ENCODE data around the gene MAP3K2.

MAP3K2 gene

DNA sequence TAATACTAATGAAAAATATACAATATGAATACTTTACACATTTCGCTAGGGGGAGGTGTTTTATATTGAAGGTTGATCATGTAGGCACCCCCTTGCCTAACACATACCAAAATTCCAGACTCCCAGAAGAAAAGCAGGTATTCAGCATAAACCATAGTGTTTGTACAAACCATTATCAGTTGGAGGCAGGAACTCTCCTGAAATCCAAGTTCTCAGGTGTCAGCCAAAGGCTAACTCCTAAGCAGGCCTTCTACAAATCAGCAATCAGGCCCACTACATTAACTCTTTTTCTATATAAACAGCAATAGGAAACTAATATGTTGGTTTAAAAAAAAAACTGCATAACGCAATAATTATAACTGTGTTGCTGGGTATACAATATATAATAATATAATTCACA is 44.5 kb downstream of the MAP3K2 start:
- no peak for DNase-seq

DNA sequence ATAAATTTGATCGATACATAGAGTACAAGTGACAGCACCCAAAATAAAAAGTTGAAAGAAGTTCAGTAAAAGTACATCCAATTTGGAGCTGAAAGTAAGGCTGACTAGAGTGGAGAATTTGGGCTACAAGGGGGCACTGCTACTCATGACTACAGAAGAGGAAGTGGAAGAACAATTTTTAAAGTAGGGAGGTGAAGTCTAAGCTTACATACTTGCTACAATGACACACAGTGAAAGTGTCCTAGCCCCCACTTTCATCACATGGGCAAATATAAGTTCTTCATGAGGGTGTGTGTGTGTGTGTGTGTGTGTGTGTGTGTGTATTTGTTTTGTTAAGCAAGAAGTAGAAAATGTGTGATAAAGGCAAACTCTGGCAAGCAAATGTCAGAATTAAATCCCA is 45.7 kb downstream of the MAP3K2 start:
- DNase-seq: no peak

DNA sequence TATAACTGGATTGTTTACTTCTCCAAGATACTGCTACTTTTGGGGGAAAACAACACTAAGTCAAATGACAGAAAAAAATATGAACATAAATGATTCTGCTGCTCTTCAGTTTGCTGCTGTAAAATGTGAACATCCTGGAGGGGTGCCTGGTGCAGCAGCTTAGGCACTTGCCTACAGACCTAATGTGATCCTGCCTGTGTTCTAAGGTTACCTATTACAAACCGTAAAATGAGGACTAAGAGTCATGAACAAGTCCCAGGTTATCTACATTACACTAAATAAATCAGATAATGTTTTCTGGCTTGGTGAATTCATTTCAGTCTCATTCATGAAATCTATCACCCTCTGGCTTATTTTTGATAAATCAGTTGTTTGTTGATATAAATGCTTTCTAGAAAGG is 55.4 kb downstream of the MAP3K2 start:
- no peak for DNase-seq

- no peak for DNase-seq
These were observed 57.0 kb downstream of the MAP3K2 start for GRCh38 chr2:127330753-127331152.

- no peak for DNase-seq
These were observed 61.4 kb downstream of the MAP3K2 start for GRCh38 chr2:127326289-127326945.

- DNase-seq: no peak
These were observed 63.1 kb downstream of the MAP3K2 start for GRCh38 chr2:127324635-127325034.

DNA sequence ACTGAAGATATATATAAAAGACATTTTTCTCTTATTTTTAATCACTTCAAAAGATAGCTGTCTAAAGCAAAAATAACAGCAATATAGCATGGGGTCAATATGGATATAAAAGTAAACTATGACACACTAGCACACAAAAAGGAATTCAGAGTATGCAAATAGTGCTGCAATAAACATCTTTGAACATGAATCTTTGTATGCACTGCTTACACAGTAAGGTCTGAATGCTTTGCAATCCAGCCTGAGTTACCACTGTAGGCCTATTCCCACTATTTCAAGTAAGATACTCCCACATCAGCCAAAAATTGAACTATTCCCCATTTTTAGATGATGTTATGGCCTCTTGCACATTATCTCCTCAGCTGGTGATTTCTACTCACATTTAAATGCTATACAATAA is 66.5 kb downstream of the MAP3K2 start:
- no peak for DNase-seq

GRCh38 chr2:127320586-127321275 is 67.0 kb downstream of the MAP3K2 start:
- no peak for DNase-seq

- no peak for DNase-seq
These were observed 67.7 kb downstream of the MAP3K2 start for GRCh38 chr2:127320067-127320466.

DNA sequence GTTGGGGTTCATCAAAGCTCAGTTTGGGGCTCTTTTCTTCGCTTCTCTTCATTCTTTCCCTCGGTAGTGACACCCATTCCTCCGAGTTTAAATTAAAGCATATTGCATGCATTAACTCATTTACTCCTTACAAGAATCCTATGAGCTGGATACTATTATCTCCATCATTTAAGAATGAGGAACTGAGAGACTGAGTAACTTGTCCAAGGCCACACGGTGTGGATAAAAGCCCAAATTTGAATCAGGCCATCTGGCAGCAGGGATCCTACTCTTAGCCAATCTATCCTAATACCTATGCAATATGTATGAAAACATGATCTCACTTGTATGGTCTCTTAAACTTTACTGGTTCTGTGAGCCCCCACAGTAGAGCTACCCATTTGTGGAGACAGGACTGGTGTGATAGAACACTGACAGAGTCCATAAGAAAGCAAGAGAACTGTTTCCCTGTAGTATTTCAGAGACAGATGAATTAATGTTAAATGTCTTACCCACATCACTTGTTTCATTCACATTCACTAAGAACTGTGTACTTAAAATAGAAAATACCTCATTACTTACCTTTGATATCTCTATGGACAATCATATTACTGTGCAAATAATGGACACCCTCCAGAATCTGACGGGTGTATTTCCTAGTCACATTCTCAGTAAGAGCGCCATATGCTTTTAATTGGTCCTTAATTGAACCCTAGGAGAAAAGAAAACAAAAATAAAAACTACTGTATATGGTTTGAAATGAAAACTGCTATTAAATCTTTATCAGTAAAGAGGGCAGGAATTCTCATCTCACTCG is 73.4 kb downstream of the MAP3K2 start:
- DNase-seq: no peak

- no peak for DNase-seq
These were observed 74.4 kb downstream of the MAP3K2 start for GRCh38 chr2:127313406-127313805.

GRCh38 chr2:127310980-127311379 is 76.8 kb downstream of the MAP3K2 start:
- no peak for DNase-seq

GRCh38 chr2:127309468-127309867 is 78.3 kb downstream of the MAP3K2 start:
- DNase-seq: no peak

GRCh38 chr2:127308586-127309138 is 79.1 kb downstream of the MAP3K2 start:
- no peak for DNase-seq

- DNase-seq: no peak
These were observed 81.7 kb downstream of the MAP3K2 start for GRCh38 chr2:127305990-127306585.

DNA sequence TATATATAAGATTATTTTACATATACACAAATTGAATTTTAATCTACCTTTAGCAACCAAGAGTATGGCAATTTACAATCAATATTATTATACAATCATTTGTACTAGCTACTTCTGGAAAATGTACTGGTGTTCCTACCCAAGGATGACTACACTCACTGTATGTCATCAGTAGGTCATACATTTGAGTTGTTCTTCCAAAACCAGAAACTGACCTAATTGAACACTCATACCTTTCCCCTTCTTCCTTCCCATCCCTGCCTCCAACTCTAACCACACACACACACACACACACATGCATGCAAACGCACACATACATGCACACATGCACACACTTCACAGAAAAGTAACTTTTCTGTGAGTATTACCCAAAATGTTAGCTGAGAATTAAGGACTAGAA is 85.6 kb downstream of the MAP3K2 start:
- no peak for DNase-seq

DNA sequence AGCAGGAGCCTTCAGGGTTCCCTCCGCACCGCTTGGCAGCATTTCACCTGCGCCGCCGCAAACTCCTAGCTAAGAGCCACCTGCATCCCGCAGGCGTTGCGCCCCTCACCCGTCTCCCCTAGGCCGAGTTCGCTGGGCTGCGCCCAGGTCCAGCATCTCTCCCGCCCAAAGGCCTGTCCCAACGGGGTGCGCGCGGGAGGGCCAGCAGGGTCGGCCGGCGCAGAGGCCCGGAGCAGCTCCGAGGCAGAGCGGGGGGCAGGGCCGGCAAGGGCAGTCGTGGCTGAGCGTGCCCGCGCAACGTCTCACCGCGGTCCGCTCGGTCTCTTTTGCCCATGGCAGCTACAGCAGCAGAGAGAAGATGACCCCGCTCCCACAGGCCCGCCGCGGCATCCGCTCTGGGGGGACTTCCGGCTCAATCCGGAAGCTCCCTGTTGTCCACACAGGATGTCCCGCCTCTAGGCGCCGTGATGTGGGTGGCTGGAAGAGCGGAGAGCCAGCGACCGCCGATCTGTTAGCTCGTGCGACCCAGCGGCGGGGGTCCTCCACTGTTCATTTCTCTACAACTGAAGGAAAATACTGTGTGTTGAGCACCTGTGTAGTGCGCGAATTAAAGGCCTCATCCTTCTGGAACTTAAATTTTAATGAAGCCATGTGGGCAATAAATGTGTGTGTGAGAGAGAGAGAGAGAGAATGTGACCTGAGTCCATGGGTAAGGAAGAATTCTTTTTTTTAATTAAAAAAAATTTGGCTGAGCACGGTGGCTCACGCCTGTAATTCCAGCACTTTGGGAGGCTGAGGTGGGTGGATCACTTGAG is 93.8 kb downstream of the MAP3K2 start, which contains the start of gene ERCC3:
ERCC3 (minus strand) TSS at position 397 of the 815 bp plus-strand sequence; CDS start at position 334, 63 bp downstream.
- peak; percentile 73 for DNase-seq

- peak; percentile 9 for DNase-seq
These were observed 94.4 kb downstream of the MAP3K2 start for GRCh38 chr2:127293386-127293747.

GRCh38 chr2:127288274-127288673 is 99.5 kb downstream of the MAP3K2 start:
- no peak for DNase-seq

GRCh38 chr2:127283275-127283674 is 104.5 kb downstream of the MAP3K2 start:
- no peak for DNase-seq

DNA sequence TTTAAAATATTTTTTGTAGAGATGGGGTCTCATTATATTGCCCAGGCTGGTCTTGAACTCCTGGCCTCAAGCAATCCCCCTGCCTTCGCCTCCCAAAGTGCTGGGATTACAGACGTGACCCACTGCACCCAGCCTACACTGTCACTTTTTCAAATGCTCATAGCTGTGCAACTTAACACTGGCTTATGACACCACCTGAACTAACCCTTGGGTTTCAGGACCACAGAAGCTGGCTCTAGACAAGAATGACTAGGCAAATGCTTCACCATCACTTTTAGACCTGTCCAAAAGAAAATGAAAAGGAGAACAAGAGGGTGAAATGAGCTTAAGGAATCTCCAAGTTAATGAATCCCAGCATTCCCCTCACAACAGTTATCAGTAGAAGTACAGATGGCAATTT is 107.1 kb downstream of the MAP3K2 start:
- no peak for DNase-seq

DNA sequence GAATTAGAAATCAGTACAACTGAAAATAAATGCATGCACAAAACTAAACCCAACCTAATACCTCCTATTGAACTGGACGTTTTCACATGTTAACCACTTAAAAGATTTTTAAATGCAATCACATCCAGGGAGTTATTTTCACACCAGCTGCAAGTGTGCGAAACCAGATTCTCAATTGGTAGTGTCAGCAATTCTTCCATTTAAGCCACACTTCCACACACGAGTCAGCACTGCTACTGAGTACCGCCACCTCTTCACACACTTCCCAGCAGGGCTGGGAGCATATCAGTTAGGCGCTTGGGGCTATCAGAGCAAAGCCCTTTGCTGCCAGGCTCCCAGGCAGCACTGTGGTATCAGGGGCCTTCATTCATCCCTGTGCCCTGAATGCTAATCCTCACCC is 108.0 kb downstream of the MAP3K2 start:
- no peak for DNase-seq

Measured in activated CD4-positive, alpha-beta T cell treated with anti-CD3 and anti-CD28 coated beads, Interleukin-2, amount 50 U/mL, for 1 hour (primary cell).